PFSK-1 (cell line): ENCODE data around the gene FOSB.

Source experiments
- FOXP2 ChIP-seq: optimal IDR thresholded peaks from 2 replicates; pipeline ENCODE3; 2011; ENCODE audit warnings: borderline replicate concordance, control low read depth, inconsistent platforms; ENCODE audit not compliant: insufficient read depth; ENCODE audit errors: extremely low read length, extremely low read depth
- POLR2AphosphoS5 ChIP-seq: IDR thresholded peaks from 2 replicates; pipeline ENCODE4 v1.6.1; 2012; ENCODE audit warnings: low read depth, mild to moderate bottlenecking, control low read depth, low read length, moderate library complexity
- SIN3A ChIP-seq: IDR thresholded peaks from 2 replicates; pipeline ENCODE4 v1.6.1; 2012; ENCODE audit warnings: mild to moderate bottlenecking, low read length, moderate library complexity, borderline replicate concordance; ENCODE audit not compliant: insufficient read depth
- TAF1 ChIP-seq: IDR thresholded peaks from 2 replicates; pipeline ENCODE4 v1.6.1; 2012; ENCODE audit warnings: low read length, control low read depth, borderline replicate concordance; ENCODE audit not compliant: insufficient read depth
- TF ChIP-seq, protein P1 (sequence below), 2 experiments: IDR thresholded peaks; 2 replicates each; pipeline versions ENCODE4 v1.6.1 to v1.8.0; 2011 to 2012; ENCODE audit warnings: low read depth in 2 of 2, low read length in 2 of 2, control low read depth in 1 of 2, inconsistent platforms in 1 of 2, mild to moderate bottlenecking in 1 of 2, moderate library complexity in 1 of 2; ENCODE audit not compliant: insufficient read depth in 1 of 2

FOSB gene

DNA sequence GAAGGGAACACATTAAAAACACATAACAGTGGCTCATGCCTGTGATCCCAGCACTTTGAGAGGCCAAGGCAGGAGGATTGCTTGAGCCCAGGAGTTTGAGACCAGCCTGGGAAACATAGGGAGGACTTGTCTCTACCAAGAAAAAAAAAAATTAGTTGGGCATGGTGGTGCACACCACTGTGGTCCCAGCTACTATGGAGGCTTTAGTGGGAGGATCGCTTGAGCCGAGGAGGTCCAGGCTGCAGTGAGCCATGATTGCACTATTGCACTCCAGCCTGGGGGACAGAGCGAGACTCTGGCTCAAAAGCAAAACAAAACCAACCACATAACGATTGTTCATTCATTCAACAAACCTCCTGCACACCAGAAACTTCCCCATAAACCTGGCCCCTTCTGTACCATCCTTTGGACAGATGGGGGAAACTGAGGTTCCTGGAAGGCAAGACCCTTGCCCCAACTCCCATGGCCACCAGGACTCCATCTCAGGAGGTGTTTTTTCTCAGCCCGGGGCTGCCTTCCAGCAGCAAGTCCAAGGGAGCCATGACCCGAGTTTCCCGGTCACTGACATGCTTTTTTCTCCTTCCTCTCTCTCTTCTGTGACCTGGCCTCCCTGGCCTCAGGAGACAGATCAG lies 4.3 kb downstream of the FOSB start:
- TF ChIP-seq SIN3A (no peak), FOXP2 (no peak), TAF1 (no peak), POLR2AphosphoS5 (no peak)
- TF ChIP-seq, protein P1, sequence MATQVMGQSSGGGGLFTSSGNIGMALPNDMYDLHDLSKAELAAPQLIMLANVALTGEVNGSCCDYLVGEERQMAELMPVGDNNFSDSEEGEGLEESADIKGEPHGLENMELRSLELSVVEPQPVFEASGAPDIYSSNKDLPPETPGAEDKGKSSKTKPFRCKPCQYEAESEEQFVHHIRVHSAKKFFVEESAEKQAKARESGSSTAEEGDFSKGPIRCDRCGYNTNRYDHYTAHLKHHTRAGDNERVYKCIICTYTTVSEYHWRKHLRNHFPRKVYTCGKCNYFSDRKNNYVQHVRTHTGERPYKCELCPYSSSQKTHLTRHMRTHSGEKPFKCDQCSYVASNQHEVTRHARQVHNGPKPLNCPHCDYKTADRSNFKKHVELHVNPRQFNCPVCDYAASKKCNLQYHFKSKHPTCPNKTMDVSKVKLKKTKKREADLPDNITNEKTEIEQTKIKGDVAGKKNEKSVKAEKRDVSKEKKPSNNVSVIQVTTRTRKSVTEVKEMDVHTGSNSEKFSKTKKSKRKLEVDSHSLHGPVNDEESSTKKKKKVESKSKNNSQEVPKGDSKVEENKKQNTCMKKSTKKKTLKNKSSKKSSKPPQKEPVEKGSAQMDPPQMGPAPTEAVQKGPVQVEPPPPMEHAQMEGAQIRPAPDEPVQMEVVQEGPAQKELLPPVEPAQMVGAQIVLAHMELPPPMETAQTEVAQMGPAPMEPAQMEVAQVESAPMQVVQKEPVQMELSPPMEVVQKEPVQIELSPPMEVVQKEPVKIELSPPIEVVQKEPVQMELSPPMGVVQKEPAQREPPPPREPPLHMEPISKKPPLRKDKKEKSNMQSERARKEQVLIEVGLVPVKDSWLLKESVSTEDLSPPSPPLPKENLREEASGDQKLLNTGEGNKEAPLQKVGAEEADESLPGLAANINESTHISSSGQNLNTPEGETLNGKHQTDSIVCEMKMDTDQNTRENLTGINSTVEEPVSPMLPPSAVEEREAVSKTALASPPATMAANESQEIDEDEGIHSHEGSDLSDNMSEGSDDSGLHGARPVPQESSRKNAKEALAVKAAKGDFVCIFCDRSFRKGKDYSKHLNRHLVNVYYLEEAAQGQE (IDR thresholded peaks at IDR 0.05; ENCODE audit: insufficient read depth in 1 of 2, low read depth in 2 of 2, low read length in 2 of 2) = no peak

DNA sequence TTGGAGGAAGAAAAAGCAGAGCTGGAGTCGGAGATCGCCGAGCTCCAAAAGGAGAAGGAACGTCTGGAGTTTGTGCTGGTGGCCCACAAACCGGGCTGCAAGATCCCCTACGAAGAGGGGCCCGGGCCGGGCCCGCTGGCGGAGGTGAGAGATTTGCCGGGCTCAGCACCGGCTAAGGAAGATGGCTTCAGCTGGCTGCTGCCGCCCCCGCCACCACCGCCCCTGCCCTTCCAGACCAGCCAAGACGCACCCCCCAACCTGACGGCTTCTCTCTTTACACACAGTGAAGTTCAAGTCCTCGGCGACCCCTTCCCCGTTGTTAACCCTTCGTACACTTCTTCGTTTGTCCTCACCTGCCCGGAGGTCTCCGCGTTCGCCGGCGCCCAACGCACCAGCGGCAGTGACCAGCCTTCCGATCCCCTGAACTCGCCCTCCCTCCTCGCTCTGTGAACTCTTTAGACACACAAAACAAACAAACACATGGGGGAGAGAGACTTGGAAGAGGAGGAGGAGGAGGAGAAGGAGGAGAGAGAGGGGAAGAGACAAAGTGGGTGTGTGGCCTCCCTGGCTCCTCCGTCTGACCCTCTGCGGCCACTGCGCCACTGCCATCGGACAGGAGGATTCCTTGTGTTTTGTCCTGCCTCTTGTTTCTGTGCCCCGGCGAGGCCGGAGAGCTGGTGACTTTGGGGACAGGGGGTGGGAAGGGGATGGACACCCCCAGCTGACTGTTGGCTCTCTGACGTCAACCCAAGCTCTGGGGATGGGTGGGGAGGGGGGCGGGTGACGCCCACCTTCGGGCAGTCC lies 5.0 kb downstream of the FOSB start:
- no peak for TF ChIP-seq SIN3A
- TF ChIP-seq POLR2AphosphoS5 = no peak
- no peak for TF ChIP-seq FOXP2
- TF ChIP-seq, protein P1 (IDR thresholded peaks at IDR 0.05; ENCODE audit: insufficient read depth in 1 of 2, low read depth in 2 of 2, low read length in 2 of 2) = no peak
- no peak for TF ChIP-seq TAF1

- TF ChIP-seq TAF1 (no peak), SIN3A (no peak), POLR2AphosphoS5 (no peak), FOXP2 (no peak)
- TF ChIP-seq, protein P1 (IDR thresholded peaks at IDR 0.05; ENCODE audit: insufficient read depth in 1 of 2, low read depth in 2 of 2, low read length in 2 of 2) = no peak
Observed at GRCh38 chr19:45473367-45473681, 5.5 kb downstream of the FOSB start.

GRCh38 chr19:45473682-45474605 lies 6.1 kb downstream of the FOSB start:
- TF ChIP-seq POLR2AphosphoS5 = no peak
- TF ChIP-seq SIN3A = no peak
- TF ChIP-seq, protein P1 (IDR thresholded peaks at IDR 0.05; ENCODE audit: insufficient read depth in 1 of 2, low read depth in 2 of 2, low read length in 2 of 2) = no peak
- no peak for TF ChIP-seq FOXP2
